GM10266 (cell line): ENCODE results near the gene ACADVL.

Experiments used
- DNase-seq: peaks from one replicate; pipeline ENCODE4 v3.0.0; 2012; ENCODE audit errors: extremely low spot score
- CTCF ChIP-seq: IDR thresholded peaks from 2 replicates; pipeline ENCODE4 v1.5.1; 2012; ENCODE audit warnings: mild to moderate bottlenecking, low read depth; ENCODE audit not compliant: control insufficient read depth, insufficient read depth; ENCODE audit errors: missing control alignments

The ACADVL gene

GRCh38 chr17:7215136-7215638 is 4.6 kb upstream of the ACADVL start:
- TF ChIP-seq CTCF: no peak
- DNase-seq: no peak

DNA sequence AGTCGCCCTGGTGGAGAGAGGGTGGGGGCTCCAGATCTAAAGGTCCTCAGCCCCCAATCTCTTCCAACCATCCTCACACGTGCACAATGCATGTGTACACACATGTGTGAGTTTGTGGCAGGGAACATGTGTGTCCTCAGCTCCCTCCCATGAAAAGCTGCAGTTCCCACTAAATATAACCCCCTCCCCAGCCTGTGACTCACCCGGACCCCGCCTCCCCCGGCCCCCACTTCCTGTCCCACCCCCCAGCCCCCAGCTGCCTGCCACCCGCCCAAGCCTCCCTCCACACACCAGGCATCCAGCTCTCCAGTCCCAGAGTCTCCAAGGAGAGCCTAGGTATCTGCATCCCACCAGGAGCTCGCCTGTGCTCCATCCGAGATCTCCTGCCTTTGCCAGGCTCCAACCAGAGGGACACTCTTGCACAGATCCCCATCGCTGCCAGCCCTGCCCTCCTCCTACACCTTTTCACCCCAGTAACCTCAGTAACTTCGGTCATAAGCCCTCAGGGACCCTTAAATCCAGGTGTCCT is 4.0 kb upstream of the ACADVL start:
- no peak for DNase-seq
- no peak for TF ChIP-seq CTCF

GRCh38 chr17:7216242-7217112 is 3.3 kb upstream of the ACADVL start:
- no peak for DNase-seq
- no peak for TF ChIP-seq CTCF

GRCh38 chr17:7217113-7217987 is 2.4 kb upstream of the ACADVL start:
- peak; percentile 53 for DNase-seq

GRCh38 chr17:7218166-7218565 is 1.6 kb upstream of the ACADVL start:
- DNase-seq: no peak
- no peak for TF ChIP-seq CTCF

More at GRCh38 chr17:7217113-7217987, 2.4 kb upstream of the ACADVL start:
- TF ChIP-seq CTCF: no peak

- no peak for DNase-seq
- TF ChIP-seq CTCF: no peak
Measured at GRCh38 chr17:7218758-7219157, 980 bp upstream of the ACADVL start.
